NB4 (cell line): Measurements from ENCODE around the gene P3H3.

Experiments
- DNase-seq: peaks from one replicate; pipeline ENCODE4 v3.0.0; 2010; ENCODE audit warnings: low read depth
- H3K4me3 ChIP-seq: one replicate; pipeline ENCODE4 v1.5.1; 2011; ENCODE audit warnings: mild to moderate bottlenecking, low read depth, low read length, moderate library complexity
- MYC ChIP-seq: IDR thresholded peaks from 2 replicates; pipeline ENCODE4 v1.6.1; 2011; ENCODE audit warnings: low read depth, low read length
- POLR2A ChIP-seq: IDR thresholded peaks from 2 replicates; pipeline ENCODE4 v1.6.1; 2011; ENCODE audit warnings: mild to moderate bottlenecking; ENCODE audit not compliant: insufficient read length; ENCODE audit errors: extremely low read depth
- TF ChIP-seq, protein P1 (sequence below): IDR thresholded peaks from one replicate; pipeline ENCODE4 v1.5.1; 2012; ENCODE audit warnings: low read depth, low read length
- TF ChIP-seq, protein P2 (sequence below): IDR thresholded peaks from 2 replicates; pipeline ENCODE4 v1.6.1; 2011; ENCODE audit warnings: low read depth, low read length

The P3H3 gene

DNA sequence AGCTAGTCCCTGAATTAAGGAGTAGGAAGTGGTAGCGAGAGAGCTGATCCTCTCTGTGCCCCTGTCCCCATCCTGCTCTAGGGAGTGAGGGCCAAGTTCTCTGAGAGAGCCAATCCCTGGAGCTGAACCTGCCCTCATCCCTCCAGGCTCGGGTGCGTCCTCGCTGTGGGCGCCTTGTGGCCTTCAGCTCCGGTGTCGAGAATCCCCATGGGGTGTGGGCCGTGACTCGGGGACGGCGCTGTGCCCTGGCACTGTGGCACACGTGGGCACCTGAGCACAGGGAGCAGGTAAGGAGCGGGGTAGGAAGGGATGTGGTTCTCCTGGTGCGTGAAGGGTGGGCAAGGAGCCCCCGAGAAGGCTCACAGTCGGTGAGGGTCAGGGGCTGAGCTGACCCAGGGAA, 10.6 kb downstream of the P3H3 start:
- no peak for DNase-seq
- TF ChIP-seq, protein P1, sequence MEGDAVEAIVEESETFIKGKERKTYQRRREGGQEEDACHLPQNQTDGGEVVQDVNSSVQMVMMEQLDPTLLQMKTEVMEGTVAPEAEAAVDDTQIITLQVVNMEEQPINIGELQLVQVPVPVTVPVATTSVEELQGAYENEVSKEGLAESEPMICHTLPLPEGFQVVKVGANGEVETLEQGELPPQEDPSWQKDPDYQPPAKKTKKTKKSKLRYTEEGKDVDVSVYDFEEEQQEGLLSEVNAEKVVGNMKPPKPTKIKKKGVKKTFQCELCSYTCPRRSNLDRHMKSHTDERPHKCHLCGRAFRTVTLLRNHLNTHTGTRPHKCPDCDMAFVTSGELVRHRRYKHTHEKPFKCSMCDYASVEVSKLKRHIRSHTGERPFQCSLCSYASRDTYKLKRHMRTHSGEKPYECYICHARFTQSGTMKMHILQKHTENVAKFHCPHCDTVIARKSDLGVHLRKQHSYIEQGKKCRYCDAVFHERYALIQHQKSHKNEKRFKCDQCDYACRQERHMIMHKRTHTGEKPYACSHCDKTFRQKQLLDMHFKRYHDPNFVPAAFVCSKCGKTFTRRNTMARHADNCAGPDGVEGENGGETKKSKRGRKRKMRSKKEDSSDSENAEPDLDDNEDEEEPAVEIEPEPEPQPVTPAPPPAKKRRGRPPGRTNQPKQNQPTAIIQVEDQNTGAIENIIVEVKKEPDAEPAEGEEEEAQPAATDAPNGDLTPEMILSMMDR = no peak
- TF ChIP-seq, protein P2, sequence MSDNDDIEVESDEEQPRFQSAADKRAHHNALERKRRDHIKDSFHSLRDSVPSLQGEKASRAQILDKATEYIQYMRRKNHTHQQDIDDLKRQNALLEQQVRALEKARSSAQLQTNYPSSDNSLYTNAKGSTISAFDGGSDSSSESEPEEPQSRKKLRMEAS = no peak
- no peak overlapping the region for H3K4me3 ChIP-seq

DNA sequence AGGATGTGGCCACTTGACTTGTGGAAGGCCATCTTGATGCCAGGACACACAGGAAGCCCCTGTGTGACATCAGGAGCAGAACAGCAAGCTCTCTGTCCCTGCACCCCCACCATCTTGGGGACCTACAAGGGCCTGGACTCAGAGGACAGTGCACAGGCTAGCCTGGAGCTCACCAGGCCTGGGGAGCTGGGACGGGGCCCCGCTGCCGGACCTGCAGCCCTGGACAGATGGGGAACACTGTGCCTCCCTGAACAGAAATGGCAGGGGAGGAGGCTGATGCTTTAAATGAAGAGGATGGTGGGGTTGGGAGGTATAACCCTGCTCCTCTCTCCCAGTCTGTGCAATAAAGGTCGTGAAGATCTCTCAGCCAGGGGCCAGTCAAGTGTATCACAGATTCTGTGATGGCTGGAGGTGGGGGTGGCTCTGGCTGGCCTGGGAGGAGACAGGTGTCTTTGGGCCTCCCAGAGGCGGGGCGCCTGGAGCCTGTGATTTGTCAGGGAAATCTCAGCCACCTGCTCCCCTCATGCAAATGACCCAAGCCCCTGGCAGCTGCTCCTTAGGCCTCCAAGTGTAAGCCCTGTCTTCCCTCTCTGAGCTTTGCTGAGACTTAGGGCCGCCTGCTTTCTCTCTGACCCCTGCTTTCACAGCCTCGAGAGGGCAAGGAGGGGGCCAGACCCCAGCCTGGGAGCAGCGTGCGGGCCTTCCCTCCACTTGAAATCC, 11.4 kb downstream of the P3H3 start:
- H3K4me3 ChIP-seq = no peak overlapping the region
- TF ChIP-seq MYC (no peak), POLR2A (no peak)
- TF ChIP-seq, protein P1 = no peak
- TF ChIP-seq, protein P2 = no peak
- no peak for DNase-seq

DNA sequence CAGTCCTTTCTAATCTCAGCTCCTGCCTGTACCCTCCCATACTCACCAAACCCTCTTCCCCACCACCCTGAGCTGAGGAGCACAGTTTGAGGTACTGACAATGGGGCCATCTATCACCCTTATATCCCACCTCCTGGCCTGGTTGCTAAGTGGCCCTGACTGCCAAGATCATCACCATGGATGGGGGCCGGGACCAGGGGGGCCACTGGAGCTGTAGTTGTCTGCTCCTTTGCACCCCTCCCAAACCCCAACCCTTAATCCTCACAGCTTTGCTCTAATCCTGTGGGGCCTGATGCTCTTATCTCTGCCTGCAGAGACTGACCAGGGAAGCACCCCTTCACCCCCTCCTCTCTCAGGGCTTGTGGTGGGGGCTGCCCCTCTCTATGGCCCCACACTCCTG, 12.1 kb downstream of the P3H3 start:
- TF ChIP-seq, protein P2 = no peak
- TF ChIP-seq POLR2A (no peak), MYC (no peak)
- TF ChIP-seq, protein P1 = no peak
- no peak overlapping the region for H3K4me3 ChIP-seq
- DNase-seq = no peak

DNA sequence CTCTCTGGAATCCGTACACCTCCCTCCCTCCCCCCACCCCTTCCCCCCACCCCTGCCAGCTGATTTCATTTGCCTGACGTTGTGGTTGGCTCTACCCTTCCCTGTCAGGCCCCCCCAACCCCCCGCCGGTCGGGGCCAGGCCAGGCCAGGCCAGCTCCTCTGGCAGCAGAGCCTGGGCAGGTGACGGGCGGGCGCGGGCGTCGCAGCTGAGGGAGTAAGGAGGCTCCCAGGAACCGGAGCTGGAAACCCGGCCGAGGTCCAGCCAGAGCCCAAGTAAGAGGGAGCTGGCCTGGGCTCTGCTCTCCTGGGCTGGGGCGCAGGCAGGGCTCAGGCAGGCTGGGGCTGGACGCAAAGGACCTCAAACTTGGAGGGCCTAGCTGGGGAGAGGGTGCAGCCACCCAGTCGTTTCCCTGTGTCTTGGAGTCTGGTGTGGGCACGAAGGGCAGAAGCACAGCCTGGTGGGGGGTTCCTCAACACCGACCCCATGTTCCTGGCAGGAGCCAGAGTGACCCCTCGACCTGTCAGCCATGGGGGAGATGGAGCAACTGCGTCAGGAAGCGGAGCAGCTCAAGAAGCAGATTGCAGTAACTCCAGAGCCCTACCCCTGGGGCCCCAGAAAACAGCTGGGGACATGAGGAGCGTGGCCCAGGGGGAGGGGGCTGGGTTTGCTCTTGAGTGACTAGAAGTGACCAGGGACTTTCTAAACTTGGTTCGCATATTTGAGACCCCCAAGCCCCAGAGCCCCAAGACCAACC, 12.7 kb downstream of the P3H3 start, which contains the start of gene GNB3:
Gene GNB3, plus strand, starts transcription at position 165 of the 755 bp plus-strand sequence. Its CDS starts 363 bp downstream, at position 528.
- TF ChIP-seq MYC (no peak), POLR2A (no peak)
- TF ChIP-seq, protein P1 = no peak
- TF ChIP-seq, protein P2 = no peak
- DNase-seq = no peak
- no peak within 1 kb of the TSS for H3K4me3 ChIP-seq

DNA sequence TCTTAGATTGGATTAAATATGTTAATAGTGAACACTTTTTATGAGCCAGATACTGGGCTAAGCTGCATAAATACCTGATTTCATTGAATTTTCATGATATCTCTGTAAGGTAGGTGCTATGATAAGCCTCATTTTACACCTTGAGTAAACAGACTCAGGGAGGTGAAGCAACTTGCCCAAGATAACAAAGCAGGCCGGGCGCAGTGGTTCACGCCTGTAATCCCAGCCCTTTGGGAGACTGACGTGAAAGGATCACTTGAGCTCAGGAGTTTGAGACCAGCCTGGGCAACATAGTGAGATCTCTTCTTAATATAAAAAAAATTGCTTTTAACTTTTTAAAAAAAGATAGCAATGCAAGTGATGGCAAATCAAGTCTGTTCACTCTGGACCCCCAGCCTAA, 13.9 kb downstream of the P3H3 start:
- DNase-seq = no peak
- no peak for TF ChIP-seq POLR2A
- TF ChIP-seq, protein P1 = no peak
- no peak for TF ChIP-seq MYC
- TF ChIP-seq, protein P2 = no peak
- no peak overlapping the region for H3K4me3 ChIP-seq
